Calu3 (cell line): ENCODE measurements around the gene MINDY4. TPM values are rescaled to one million over a fixed set of nuclear protein-coding genes. Genes with fewer than 3 reads are reported as not detected.

ENCODE experiments used
- BruUV-seq: library from RNA; stranded (reverse); fragments of 400-500 nt; replicated peaks from 2 replicates; lab custom pipeline; 2021; lab: Mats Ljungman, UMichigan
- CTCF ChIA-PET: fragments of 300-600 bp; sonication (Branson Sonifier 250); formaldehyde crosslinking; loops from one replicate; lab custom pipeline; 2022; ENCODE audit warnings: antibody characterized with exemption; lab: Charles Lee
- DNase-seq: peaks from one replicate; pipeline ENCODE4 v3.0.0; 2022
- H3K27ac Mint-ChIP-seq: one replicate; pipeline ENCODE4 v1.8.0; 2022; ENCODE audit warnings: mixed read lengths; ENCODE audit not compliant: unreplicated experiment
- H3K27me3 Mint-ChIP-seq: one replicate; pipeline ENCODE4 v1.8.0; 2022; ENCODE audit warnings: mixed read lengths; ENCODE audit not compliant: unreplicated experiment
- H3K36me3 Mint-ChIP-seq: one replicate; pipeline ENCODE4 v1.8.0; 2022; ENCODE audit warnings: mild to moderate bottlenecking, moderate library complexity, mixed read lengths; ENCODE audit not compliant: insufficient read depth, unreplicated experiment
- H3K4me1 Mint-ChIP-seq: one replicate; pipeline ENCODE4 v1.8.0; 2022; ENCODE audit warnings: mild to moderate bottlenecking, low read depth, mixed read lengths; ENCODE audit not compliant: unreplicated experiment
- H3K4me3 Mint-ChIP-seq: one replicate; pipeline ENCODE4 v1.8.0; 2022; ENCODE audit warnings: mild to moderate bottlenecking, low read depth, moderate library complexity, mixed read lengths; ENCODE audit not compliant: unreplicated experiment
- H3K9me3 Mint-ChIP-seq: one replicate; pipeline ENCODE4 v1.8.0; 2022; ENCODE audit warnings: low read depth, mixed read lengths; ENCODE audit not compliant: unreplicated experiment
- CTCF ChIP-seq: fragments of 200-600 bp; IDR thresholded peaks from one replicate; pipeline ENCODE4 v1.8.0; 2022; ENCODE audit warnings: antibody characterized with exemption; ENCODE audit not compliant: unreplicated experiment
- intact Hi-C: fragments of 100-400 bp; cut with micrococcal nuclease; formaldehyde crosslinking; loops from one replicate; pipeline ENCODE4 v1.10.0; 2022; ENCODE audit not compliant: unreplicated experiment
- total RNA-seq: library from RNA; stranded (reverse); gene quantifications from 2 replicates; pipeline ENCODE4 v1.2.3, GENCODE V29; 2022

Gene MINDY4
- total RNA-seq, 1 experiment from 2014 or later: 12.4 TPM

GRCh38 chr7:30842542-30843451 is 71.6 kb downstream of the MINDY4 start:
- Mint-ChIP-seq H3K4me3 (no peak overlapping the region), H3K4me1 (peaks cover 9% of the 10 kb centered on the region)

GRCh38 chr7:30843741-30844482 is 72.7 kb downstream of the MINDY4 start:
- CTCF ChIA-PET: interaction anchor here (0.6 kb wide), 1 partner anchor 74 kb away, joined by 4 read pairs; no protein-coding TSS in a partner anchor
- intact Hi-C loops: no loop called here
- DNase-seq: no peak
- BruUV-seq: no TSS peak
- H3K36me3 Mint-ChIP-seq: no peaks in the 10 kb centered on the region
- peaks cover 9% of the 10 kb centered on the region for H3K4me1 Mint-ChIP-seq
- no peaks in the 10 kb centered on the region for H3K27me3 Mint-ChIP-seq
- no peak for TF ChIP-seq CTCF
- H3K9me3 Mint-ChIP-seq: no peaks in the 10 kb centered on the region
- no peak overlapping the region for H3K27ac Mint-ChIP-seq
- no peak overlapping the region for H3K4me3 Mint-ChIP-seq

More at GRCh38 chr7:30842542-30843451, 71.6 kb downstream of the MINDY4 start:
- no peak for DNase-seq
- no peaks in the 10 kb centered on the region for H3K36me3 Mint-ChIP-seq
- no peaks in the 10 kb centered on the region for H3K9me3 Mint-ChIP-seq
- BruUV-seq: no TSS peak
- peak; percentile 0 for TF ChIP-seq CTCF
- no peaks in the 10 kb centered on the region for H3K27me3 Mint-ChIP-seq
- H3K27ac Mint-ChIP-seq: no peak overlapping the region
- CTCF ChIA-PET: interaction anchor here (0.6 kb wide), 1 partner anchor 57 kb away, joined by 3 read pairs; no protein-coding TSS in a partner anchor
- intact Hi-C loops: no loop called here

- no peaks in the 10 kb centered on the region for H3K27me3 Mint-ChIP-seq
- no peaks in the 10 kb centered on the region for H3K36me3 Mint-ChIP-seq
- no peak overlapping the region for H3K27ac Mint-ChIP-seq
- no peak for TF ChIP-seq CTCF
- no peaks in the 10 kb centered on the region for H3K9me3 Mint-ChIP-seq
- H3K4me3 Mint-ChIP-seq: no peak overlapping the region
- no peak for DNase-seq
- intact Hi-C loops: no loop called here
- CTCF ChIA-PET: no interaction called here
- H3K4me1 Mint-ChIP-seq: peaks cover 9% of the 10 kb centered on the region
- BruUV-seq: no TSS peak
These were observed 73.3 kb downstream of the MINDY4 start for GRCh38 chr7:30844483-30844874.

- H3K27ac Mint-ChIP-seq: no peak overlapping the region
- no peak overlapping the region for H3K4me3 Mint-ChIP-seq
- intact Hi-C loops: no loop called here
- no peaks in the 10 kb centered on the region for H3K27me3 Mint-ChIP-seq
- peaks cover 9% of the 10 kb centered on the region for H3K4me1 Mint-ChIP-seq
- CTCF ChIA-PET: interaction anchor here (0.6 to 0.7 kb wide), 3 partner anchors 61 to 1391 kb away, joined by 4 to 6 read pairs (median 5); no protein-coding TSS in a partner anchor
- BruUV-seq: no TSS peak
- no peak for TF ChIP-seq CTCF
- no peaks in the 10 kb centered on the region for H3K36me3 Mint-ChIP-seq
- DNase-seq: no peak
- H3K9me3 Mint-ChIP-seq: no peaks in the 10 kb centered on the region
These were observed 73.7 kb downstream of the MINDY4 start for GRCh38 chr7:30844916-30845315.
